A673 (cell line): ENCODE measurements around the gene FAM98B. TPM values are rescaled to one million over a fixed set of nuclear protein-coding genes. Genes with fewer than 3 reads are reported as not detected.

Experiments
- BruUV-seq: library from RNA; stranded (reverse); fragments of 400-500 nt; replicated peaks from 2 replicates; lab custom pipeline; 2021; lab: Mats Ljungman, UMichigan
- CTCF ChIA-PET: fragments of 300-600 bp; sonication (Branson Sonifier 250); formaldehyde crosslinking; loops from one replicate; lab custom pipeline; 2022; ENCODE audit warnings: antibody characterized with exemption; lab: Charles Lee
- POLR2A ChIA-PET: fragments of 300-600 bp; sonication (Branson Sonifier 250); formaldehyde crosslinking; loops from one replicate; lab custom pipeline; 2022; ENCODE audit warnings: antibody characterized with exemption; ENCODE audit not compliant: low non-redundant PET; lab: Charles Lee
- DNase-seq: peaks from one replicate; pipeline ENCODE4 v3.0.0-alpha.2; 2015; ENCODE audit warnings: low spot score
- H3K27ac ChIP-seq: fragments of 200-600 bp; sonication (generic); 2 replicates; pipeline ENCODE4 v1.5.1; 2016; ENCODE audit warnings: mixed run types, low read depth, mild to moderate bottlenecking, mixed read lengths, antibody characterized with exemption, low read length; ENCODE audit not compliant: poor library complexity, severe bottlenecking
- H3K27me3 ChIP-seq: fragments of 200-600 bp; sonication (generic); replicated peaks from 2 replicates; pipeline ENCODE4 v1.6.1; 2017; ENCODE audit warnings: mixed run types, low read depth, mild to moderate bottlenecking, mixed read lengths, antibody characterized with exemption, low read length; ENCODE audit not compliant: insufficient read depth, poor library complexity
- H3K36me3 ChIP-seq: fragments of 200-600 bp; sonication (generic); 2 replicates; pipeline ENCODE4 v1.6.1; 2016; ENCODE audit warnings: mixed run types, mild to moderate bottlenecking, mixed read lengths, antibody characterized with exemption, low read length; ENCODE audit not compliant: insufficient read depth, poor library complexity, severe bottlenecking
- H3K4me1 ChIP-seq: fragments of 200-600 bp; sonication (generic); 2 replicates; pipeline ENCODE4 v1.6.1; 2017; ENCODE audit warnings: mixed run types, mild to moderate bottlenecking, mixed read lengths, antibody characterized with exemption, low read length; ENCODE audit not compliant: insufficient read depth, poor library complexity, severe bottlenecking
- H3K4me3 ChIP-seq: fragments of 200-600 bp; sonication (generic); 2 replicates; pipeline ENCODE4 v1.5.1; 2016; ENCODE audit warnings: low read depth, mixed run types, mild to moderate bottlenecking, mixed read lengths, low read length; ENCODE audit not compliant: poor library complexity, severe bottlenecking
- H3K9me3 ChIP-seq: fragments of 200-600 bp; sonication (generic); 2 replicates; pipeline ENCODE4 v1.6.1; 2016; ENCODE audit warnings: mixed run types, low read depth, mild to moderate bottlenecking, mixed read lengths, antibody characterized with exemption, low read length; ENCODE audit not compliant: poor library complexity, severe bottlenecking
- CTCF ChIP-seq: fragments of 300-800, 200-600 bp; sonication (generic); conservative IDR thresholded peaks from 2 replicates; pipeline ENCODE4 v1.5.1; 2017; ENCODE audit warnings: low read depth, mild to moderate bottlenecking, antibody characterized with exemption, low read length, moderate library complexity, mixed read lengths
- EZH2 ChIP-seq: fragments of 200-600 bp; sonication (generic); IDR thresholded peaks from 2 replicates; pipeline ENCODE4 v1.6.1; 2017; ENCODE audit warnings: borderline replicate concordance, low read depth, mild to moderate bottlenecking, mixed read lengths, antibody characterized with exemption, low read length; ENCODE audit not compliant: poor library complexity, severe bottlenecking
- intact Hi-C: fragments of 100-400 bp; cut with micrococcal nuclease; formaldehyde crosslinking; loops from one replicate; pipeline ENCODE4 v1.10.0; 2022; ENCODE audit not compliant: unreplicated experiment
- total RNA-seq: library from RNA; stranded (reverse); gene quantifications from 2 replicates; pipeline ENCODE4 v1.2.3, GENCODE V29; 2021

FAM98B gene
- total RNA-seq, 1 experiment from 2014 or later = 45.0 TPM

- no TSS peak for BruUV-seq
- no peak for TF ChIP-seq CTCF
- no peak for TF ChIP-seq EZH2
- Histone ChIP-seq H3K36me3 (no peaks in the 10 kb centered on the region), H3K4me3 (no peak overlapping the region), H3K27me3 (peaks cover 18% of the 10 kb centered on the region), H3K4me1 (no peaks in the 10 kb centered on the region), H3K27ac (no peak overlapping the region), H3K9me3 (no peaks in the 10 kb centered on the region)
- intact Hi-C loops = no loop called here
- peak; percentile 6 for DNase-seq
- ChIA-PET CTCF (no interaction called here), POLR2A (no interaction called here)
These were observed 32.7 kb upstream of the FAM98B start for GRCh38 chr15:38421069-38421690.

GRCh38 chr15:38424101-38424552 lies 29.8 kb upstream of the FAM98B start:
- intact Hi-C loops = no loop called here
- Histone ChIP-seq H3K4me3 (no peak overlapping the region), H3K27ac (no peak overlapping the region), H3K9me3 (no peaks in the 10 kb centered on the region), H3K36me3 (no peaks in the 10 kb centered on the region), H3K4me1 (no peaks in the 10 kb centered on the region), H3K27me3 (peaks cover 10% of the 10 kb centered on the region)
- no peak for DNase-seq
- no peak for TF ChIP-seq CTCF
- no peak for TF ChIP-seq EZH2
- CTCF ChIA-PET = no interaction called here
- BruUV-seq = no TSS peak
- POLR2A ChIA-PET = no interaction called here

- DNase-seq = no peak
- no peak for TF ChIP-seq CTCF
- no peak for TF ChIP-seq EZH2
- POLR2A ChIA-PET = no interaction called here
- Histone ChIP-seq H3K9me3 (no peaks in the 10 kb centered on the region), H3K27me3 (peaks cover 8% of the 10 kb centered on the region), H3K4me1 (no peaks in the 10 kb centered on the region), H3K36me3 (no peaks in the 10 kb centered on the region), H3K27ac (no peak overlapping the region), H3K4me3 (no peak overlapping the region)
- CTCF ChIA-PET = interaction anchor here (0.9 kb wide), 1 partner anchor 15 kb away, joined by 3 read pairs; no protein-coding TSS in a partner anchor
- intact Hi-C loops = no loop called here
- BruUV-seq = no TSS peak
These were observed 28.7 kb upstream of the FAM98B start for GRCh38 chr15:38425269-38425668.
